GM21619 (cell line): ENCODE measurements around the gene SKAP1.

Source experiments
- ATAC-seq: cut with Tn5 transposase; IDR thresholded peaks from one replicate; pipeline ENCODE4 v1.9.1; 2021; ENCODE audit not compliant: unreplicated experiment

The SKAP1 gene

GRCh38 chr17:48125829-48126531 is 304.0 kb downstream of the SKAP1 start:
- ATAC-seq: no peak

- no peak for ATAC-seq
These were observed 306.1 kb downstream of the SKAP1 start for GRCh38 chr17:48123776-48124388.

- ATAC-seq: no peak
These were observed 306.9 kb downstream of the SKAP1 start for GRCh38 chr17:48123111-48123510.

- no peak for ATAC-seq
These were observed 307.4 kb downstream of the SKAP1 start for GRCh38 chr17:48122665-48123045.

- ATAC-seq: no peak
These were observed 307.9 kb downstream of the SKAP1 start for GRCh38 chr17:48121923-48122664.

- ATAC-seq: no peak
These were observed 316.8 kb downstream of the SKAP1 start for GRCh38 chr17:48113201-48113676.

- no peak for ATAC-seq
These were observed 318.1 kb downstream of the SKAP1 start for GRCh38 chr17:48111937-48112241.

- ATAC-seq: no peak
These were observed 319.3 kb downstream of the SKAP1 start for GRCh38 chr17:48110761-48111160.

- peak; percentile 71 for ATAC-seq
These were observed 322.6 kb downstream of the SKAP1 start, which contains the start of gene SNX11 for GRCh38 chr17:48107137-48108055. Gene SNX11, plus strand, starts transcription at chr17:48107766. Its CDS starts 4,278 bp downstream, at chr17:48112044.

- no peak for ATAC-seq
These were observed 323.2 kb downstream of the SKAP1 start for GRCh38 chr17:48106802-48107136.

GRCh38 chr17:48104440-48104839 is 325.6 kb downstream of the SKAP1 start:
- ATAC-seq: no peak

- ATAC-seq: no peak
These were observed 327.0 kb downstream of the SKAP1 start for GRCh38 chr17:48102798-48103715.

- ATAC-seq: no peak
These were observed 327.8 kb downstream of the SKAP1 start for GRCh38 chr17:48102043-48102750.

GRCh38 chr17:48101012-48101720 is 328.8 kb downstream of the SKAP1 start, which contains the start of gene CBX1:
Gene CBX1, minus strand, starts transcription at chr17:48101478. Its CDS starts 24,474 bp downstream, at chr17:48077004.
- ATAC-seq: peak; percentile 85

GRCh38 chr17:48100591-48101011 is 329.4 kb downstream of the SKAP1 start:
- ATAC-seq: no peak

GRCh38 chr17:48100160-48100559 is 329.9 kb downstream of the SKAP1 start:
- no peak for ATAC-seq

- ATAC-seq: no peak
These were observed 334.4 kb downstream of the SKAP1 start for GRCh38 chr17:48095611-48096010.

- no peak for ATAC-seq
These were observed 336.5 kb downstream of the SKAP1 start for GRCh38 chr17:48093341-48094045.
